ENCODE data around the gene CFAP299.

DNA sequence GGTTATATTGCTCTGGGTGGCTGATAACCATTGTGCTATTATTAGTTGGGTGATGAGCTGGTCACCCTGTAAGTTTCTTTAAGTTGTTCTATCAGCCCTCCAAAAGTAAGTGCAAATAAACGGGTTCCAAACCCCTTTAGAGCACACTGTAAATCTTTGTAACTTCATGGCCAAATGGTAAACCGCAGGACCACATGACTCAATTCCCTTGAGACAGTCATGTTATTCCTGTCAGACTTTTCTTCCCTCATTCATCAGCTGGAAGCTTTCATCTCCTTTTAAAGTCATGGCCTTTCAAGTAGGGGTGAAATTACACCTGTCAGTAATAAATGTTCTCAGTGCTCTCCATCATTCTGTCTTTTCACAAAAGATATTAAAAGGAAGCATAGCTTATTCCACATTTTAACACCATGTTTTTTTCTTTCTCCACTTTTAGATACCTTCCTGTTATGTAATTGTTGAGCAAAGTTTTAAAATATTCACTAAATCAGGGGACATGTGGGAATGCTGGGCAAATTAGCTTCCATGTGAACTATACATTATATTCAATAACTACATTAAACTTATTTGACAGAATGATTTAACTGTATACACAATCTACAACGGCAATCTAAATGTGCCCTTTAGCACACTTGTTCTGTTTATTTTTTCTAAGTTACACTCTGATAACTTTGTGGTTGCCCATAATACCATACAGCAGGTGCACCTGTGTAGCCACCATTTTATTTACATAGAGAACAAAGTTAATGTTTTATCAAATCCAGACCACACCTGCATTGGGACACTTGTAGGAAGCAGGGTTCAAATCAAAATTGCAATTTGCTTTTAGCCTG lies 275.5 kb downstream of the CFAP299 start:
- TF ChIP-seq, protein P1, sequence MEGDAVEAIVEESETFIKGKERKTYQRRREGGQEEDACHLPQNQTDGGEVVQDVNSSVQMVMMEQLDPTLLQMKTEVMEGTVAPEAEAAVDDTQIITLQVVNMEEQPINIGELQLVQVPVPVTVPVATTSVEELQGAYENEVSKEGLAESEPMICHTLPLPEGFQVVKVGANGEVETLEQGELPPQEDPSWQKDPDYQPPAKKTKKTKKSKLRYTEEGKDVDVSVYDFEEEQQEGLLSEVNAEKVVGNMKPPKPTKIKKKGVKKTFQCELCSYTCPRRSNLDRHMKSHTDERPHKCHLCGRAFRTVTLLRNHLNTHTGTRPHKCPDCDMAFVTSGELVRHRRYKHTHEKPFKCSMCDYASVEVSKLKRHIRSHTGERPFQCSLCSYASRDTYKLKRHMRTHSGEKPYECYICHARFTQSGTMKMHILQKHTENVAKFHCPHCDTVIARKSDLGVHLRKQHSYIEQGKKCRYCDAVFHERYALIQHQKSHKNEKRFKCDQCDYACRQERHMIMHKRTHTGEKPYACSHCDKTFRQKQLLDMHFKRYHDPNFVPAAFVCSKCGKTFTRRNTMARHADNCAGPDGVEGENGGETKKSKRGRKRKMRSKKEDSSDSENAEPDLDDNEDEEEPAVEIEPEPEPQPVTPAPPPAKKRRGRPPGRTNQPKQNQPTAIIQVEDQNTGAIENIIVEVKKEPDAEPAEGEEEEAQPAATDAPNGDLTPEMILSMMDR (IDR thresholded peaks at IDR 0.05; ENCODE audit: control extremely low read depth in 1 of 3, insufficient read depth in 1 of 3, low read depth in 1 of 3, low read length in 3 of 3) = no peak
- TF ChIP-seq, protein P2, sequence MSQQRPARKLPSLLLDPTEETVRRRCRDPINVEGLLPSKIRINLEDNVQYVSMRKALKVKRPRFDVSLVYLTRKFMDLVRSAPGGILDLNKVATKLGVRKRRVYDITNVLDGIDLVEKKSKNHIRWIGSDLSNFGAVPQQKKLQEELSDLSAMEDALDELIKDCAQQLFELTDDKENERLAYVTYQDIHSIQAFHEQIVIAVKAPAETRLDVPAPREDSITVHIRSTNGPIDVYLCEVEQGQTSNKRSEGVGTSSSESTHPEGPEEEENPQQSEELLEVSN (IDR thresholded peaks at IDR 0.05) = no peak
- TF ChIP-seq, protein P3, sequence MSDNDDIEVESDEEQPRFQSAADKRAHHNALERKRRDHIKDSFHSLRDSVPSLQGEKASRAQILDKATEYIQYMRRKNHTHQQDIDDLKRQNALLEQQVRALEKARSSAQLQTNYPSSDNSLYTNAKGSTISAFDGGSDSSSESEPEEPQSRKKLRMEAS (IDR thresholded peaks at IDR 0.05) = no peak
- TF ChIP-seq EZH2 (IDR thresholded peaks at IDR 0.05; ENCODE audit: low read depth, low read length, severe bottlenecking) (no peak), CTBP2 (IDR thresholded peaks at IDR 0.05; ENCODE audit: borderline replicate concordance, insufficient read depth, insufficient read length, low read length) (no peak), CEBPB (IDR thresholded peaks at IDR 0.05; ENCODE audit: low read depth, low read length) (no peak), HDAC2 (IDR thresholded peaks at IDR 0.05; ENCODE audit: borderline replicate concordance in 1 of 2, low read depth in 2 of 2, low read length in 2 of 2) (no peak), POLR2A (IDR thresholded peaks at IDR 0.05; ENCODE audit: control extremely low read depth in 1 of 2, low read depth in 2 of 2, low read length in 2 of 2) (no peak), BRCA1 (IDR thresholded peaks at IDR 0.05; ENCODE audit: low read depth, low read length) (no peak), SIN3A (conservative IDR thresholded peaks at IDR 0.05 in 1 of 2, IDR thresholded peaks at IDR 0.05 in 1 of 2; ENCODE audit: low read depth in 1 of 2, low read length in 2 of 2) (no peak), POLR2AphosphoS5 (IDR thresholded peaks at IDR 0.05; ENCODE audit: low read depth, low read length) (no peak)
